KMS-11 (cell line): ENCODE results near the gene HES2.

Source experiments
- H2AFZ ChIP-seq: fragments of 200-600 bp; sonication (generic); 2 replicates; pipeline ENCODE4 v1.6.1; 2016; ENCODE audit warnings: antibody characterized with exemption, mixed run types, low read depth
- H3K27ac ChIP-seq: fragments of 200-600 bp; sonication (generic); 2 replicates; pipeline ENCODE4 v1.6.1; 2016; ENCODE audit warnings: mild to moderate bottlenecking, mixed run types
- H3K27me3 ChIP-seq: fragments of 200-600 bp; sonication (generic); 2 replicates; pipeline ENCODE4 v1.6.1; 2017; ENCODE audit warnings: mild to moderate bottlenecking, low read depth, mixed run types, moderate library complexity; ENCODE audit not compliant: insufficient read depth
- H3K36me3 ChIP-seq: fragments of 200-600 bp; sonication (generic); 2 replicates; pipeline ENCODE4 v1.6.1; 2017; ENCODE audit warnings: mild to moderate bottlenecking, mixed run types; ENCODE audit not compliant: insufficient read depth
- H3K4me1 ChIP-seq: fragments of 200-600 bp; sonication (generic); 2 replicates; pipeline ENCODE4 v1.6.1; 2016; ENCODE audit warnings: mild to moderate bottlenecking, low read depth, mixed run types; ENCODE audit not compliant: poor library complexity, severe bottlenecking
- H3K4me2 ChIP-seq: fragments of 200-600 bp; sonication (generic); 2 replicates; pipeline ENCODE4 v1.7.0; 2016; ENCODE audit warnings: mild to moderate bottlenecking, mixed run types
- H3K4me3 ChIP-seq: fragments of 200-600 bp; sonication (generic); IDR thresholded peaks from 2 replicates; pipeline ENCODE4 v1.6.1; 2017; ENCODE audit warnings: low read depth, low read length, mixed read lengths; ENCODE audit not compliant: insufficient read depth
- H3K79me2 ChIP-seq: fragments of 200-600 bp; sonication (generic); 2 replicates; pipeline ENCODE4 v1.6.1; 2016; ENCODE audit warnings: low read depth, mixed run types; ENCODE audit not compliant: insufficient read depth
- H3K9ac ChIP-seq: fragments of 200-600 bp; sonication (generic); 2 replicates; pipeline ENCODE4 v1.6.1; 2016; ENCODE audit warnings: mild to moderate bottlenecking, mixed run types
- H4K20me1 ChIP-seq: fragments of 200-600 bp; sonication (generic); 2 replicates; pipeline ENCODE4 v1.6.1; 2016; ENCODE audit warnings: mild to moderate bottlenecking, mixed run types; ENCODE audit not compliant: insufficient read depth
- CTCF ChIP-seq: fragments of 200-600 bp; sonication (generic); conservative IDR thresholded peaks from 2 replicates; pipeline ENCODE4 v1.6.1; 2017; ENCODE audit warnings: low read depth, mild to moderate bottlenecking, antibody characterized with exemption, low read length, moderate library complexity, mixed read lengths

The HES2 gene

GRCh38 chr1:6414443-6414844 is 5.3 kb downstream of the HES2 start:
- Histone ChIP-seq H3K4me1 (peaks cover 11% of the 10 kb centered on the region), H3K9ac (no peak overlapping the region), H3K79me2 (no peaks in the 10 kb centered on the region), H3K27me3 (peaks cover 44% of the 10 kb centered on the region), H3K36me3 (no peaks in the 10 kb centered on the region), H3K4me3 (no peak overlapping the region), H2AFZ (peak overlapping the region; percentile 36; the same call in 1 of the 2 replicates), H4K20me1 (no peaks in the 10 kb centered on the region), H3K4me2 (peak overlapping the region; percentile 86), H3K27ac (no peak overlapping the region)
- peak; percentile 81 for TF ChIP-seq CTCF

- TF ChIP-seq CTCF, result no peak
- Histone ChIP-seq H3K4me2 (no peak overlapping the region), H2AFZ (no peak overlapping the region), H3K9ac (no peak overlapping the region), H4K20me1 (no peaks in the 10 kb centered on the region), H3K27ac (no peak overlapping the region), H3K36me3 (no peaks in the 10 kb centered on the region), H3K4me3 (no peak overlapping the region), H3K4me1 (peaks cover 11% of the 10 kb centered on the region), H3K27me3 (peaks cover 33% of the 10 kb centered on the region; the same call in 1 of the 2 replicates), H3K79me2 (no peaks in the 10 kb centered on the region)
Observed at GRCh38 chr1:6412896-6413295, 6.8 kb downstream of the HES2 start.

- no peaks in the 10 kb centered on the region for H3K36me3 ChIP-seq
- H3K4me3 ChIP-seq, result no peak overlapping the region
- H3K27ac ChIP-seq, result no peak overlapping the region
- no peaks in the 10 kb centered on the region for H3K79me2 ChIP-seq
- H3K4me2 ChIP-seq, result no peak overlapping the region
- no peak overlapping the region for H2AFZ ChIP-seq
- peaks cover 29% of the 10 kb centered on the region; the same call in 1 of the 2 replicates for H3K27me3 ChIP-seq
- H3K4me1 ChIP-seq, result peaks cover 10% of the 10 kb centered on the region
- no peak for TF ChIP-seq CTCF
- no peak overlapping the region for H3K9ac ChIP-seq
- H4K20me1 ChIP-seq, result no peaks in the 10 kb centered on the region
Observed at GRCh38 chr1:6410248-6410893, 9.3 kb downstream of the HES2 start.

GRCh38 chr1:6409733-6410132 is 10.0 kb downstream of the HES2 start:
- Histone ChIP-seq H3K4me2 (no peak overlapping the region), H3K36me3 (no peaks in the 10 kb centered on the region), H3K79me2 (no peaks in the 10 kb centered on the region), H3K4me1 (peaks cover 4% of the 10 kb centered on the region), H3K9ac (no peak overlapping the region), H4K20me1 (no peaks in the 10 kb centered on the region), H2AFZ (no peak overlapping the region), H3K27ac (no peak overlapping the region), H3K4me3 (no peak overlapping the region), H3K27me3 (peaks cover 31% of the 10 kb centered on the region; the same call in 1 of the 2 replicates)
- no peak for TF ChIP-seq CTCF
